SH-SY5Y (cell line): ENCODE results near the gene MMEL1.

ENCODE experiments used
- GATA2 ChIP-seq: IDR thresholded peaks from 2 replicates; pipeline ENCODE4 v1.6.1; 2011; ENCODE audit warnings: mild to moderate bottlenecking, low read depth, low read length
- GATA3 ChIP-seq: IDR thresholded peaks from 2 replicates; pipeline ENCODE4 v1.6.1; 2011; ENCODE audit warnings: low read depth, mild to moderate bottlenecking, low read length, moderate library complexity

Gene MMEL1

GRCh38 chr1:2561898-2562895 lies 70.6 kb downstream of the MMEL1 start:
- no peak for TF ChIP-seq GATA2
- no peak for TF ChIP-seq GATA3

GRCh38 chr1:2561446-2561845 lies 71.4 kb downstream of the MMEL1 start:
- TF ChIP-seq GATA3 (no peak), GATA2 (no peak)

GRCh38 chr1:2560299-2561073 lies 72.3 kb downstream of the MMEL1 start:
- TF ChIP-seq GATA3 (no peak), GATA2 (no peak)

DNA sequence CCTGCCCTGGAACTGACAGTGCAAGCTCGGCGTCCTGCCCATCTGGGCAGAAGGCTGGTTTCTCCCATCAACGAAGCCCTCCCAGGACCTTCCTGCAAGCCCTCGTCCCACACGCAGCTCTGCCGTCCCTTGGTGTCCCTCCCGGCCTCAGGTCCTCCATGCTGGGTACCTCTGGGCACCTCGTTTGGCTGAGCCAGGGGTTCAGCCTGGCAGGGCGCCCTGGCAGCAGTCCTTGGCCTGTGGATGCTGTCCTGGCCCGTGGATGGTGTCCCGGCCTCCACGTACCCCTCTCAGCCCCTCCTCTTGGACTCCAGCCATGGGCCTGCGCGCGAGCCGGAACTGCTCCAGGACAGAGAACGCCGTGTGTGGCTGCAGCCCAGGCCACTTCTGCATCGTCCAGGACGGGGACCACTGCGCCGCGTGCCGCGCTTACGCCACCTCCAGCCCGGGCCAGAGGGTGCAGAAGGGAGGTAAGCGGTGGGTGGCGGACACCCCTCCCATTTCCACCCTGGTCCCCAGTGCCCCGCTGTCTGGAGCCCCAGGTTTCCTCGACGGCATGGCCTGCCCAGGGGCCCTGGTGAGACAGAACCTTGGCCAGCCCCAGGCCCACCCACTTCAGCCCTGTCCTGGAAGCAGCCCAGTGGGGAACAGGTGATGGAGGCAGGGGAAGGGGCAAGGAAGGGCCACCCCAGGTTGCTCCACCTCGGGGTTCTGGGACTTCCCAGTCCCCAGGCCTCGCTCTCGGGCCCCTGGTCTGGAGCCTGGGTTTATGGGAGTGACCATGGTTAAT lies 73.1 kb downstream of the MMEL1 start:
- TF ChIP-seq GATA3 (no peak), GATA2 (no peak)

DNA sequence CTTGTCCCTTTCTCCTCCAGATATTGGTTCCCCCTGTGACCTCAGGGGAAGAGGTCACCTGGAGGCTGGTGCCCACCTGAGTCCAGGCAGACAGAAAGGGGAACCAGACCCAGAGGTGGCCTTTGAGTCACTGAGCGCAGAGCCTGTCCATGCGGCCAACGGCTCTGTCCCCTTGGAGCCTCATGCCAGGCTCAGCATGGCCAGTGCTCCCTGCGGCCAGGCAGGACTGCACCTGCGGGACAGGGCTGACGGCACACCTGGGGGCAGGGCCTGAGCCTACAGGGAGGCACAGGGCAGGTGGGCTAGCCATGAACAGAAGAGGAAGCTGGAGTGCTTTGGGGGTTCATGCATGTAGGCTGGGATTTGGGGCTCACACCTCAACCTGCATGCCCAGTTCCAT lies 74.0 kb downstream of the MMEL1 start:
- TF ChIP-seq GATA2 (no peak), GATA3 (no peak)

DNA sequence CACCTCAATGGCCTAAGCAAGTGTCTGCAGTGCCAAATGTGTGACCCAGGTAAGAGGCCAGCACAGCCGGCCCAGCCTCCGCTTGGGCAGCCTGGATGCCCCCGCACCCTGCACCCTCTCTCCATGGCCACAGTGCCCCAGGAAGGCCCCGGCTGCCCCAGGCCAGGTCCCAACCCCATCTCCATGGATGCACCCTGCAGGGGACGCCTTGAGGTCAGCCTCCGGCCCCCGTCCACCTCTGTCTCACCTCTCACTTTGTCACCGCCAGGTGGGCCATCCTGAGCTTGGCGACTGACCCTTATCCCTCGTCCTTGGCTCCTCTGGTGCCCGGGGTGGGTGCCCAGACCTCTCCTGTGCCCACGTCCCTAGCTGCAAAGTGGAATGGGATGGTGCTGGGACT lies 74.4 kb downstream of the MMEL1 start:
- TF ChIP-seq GATA3 (no peak), GATA2 (no peak)

DNA sequence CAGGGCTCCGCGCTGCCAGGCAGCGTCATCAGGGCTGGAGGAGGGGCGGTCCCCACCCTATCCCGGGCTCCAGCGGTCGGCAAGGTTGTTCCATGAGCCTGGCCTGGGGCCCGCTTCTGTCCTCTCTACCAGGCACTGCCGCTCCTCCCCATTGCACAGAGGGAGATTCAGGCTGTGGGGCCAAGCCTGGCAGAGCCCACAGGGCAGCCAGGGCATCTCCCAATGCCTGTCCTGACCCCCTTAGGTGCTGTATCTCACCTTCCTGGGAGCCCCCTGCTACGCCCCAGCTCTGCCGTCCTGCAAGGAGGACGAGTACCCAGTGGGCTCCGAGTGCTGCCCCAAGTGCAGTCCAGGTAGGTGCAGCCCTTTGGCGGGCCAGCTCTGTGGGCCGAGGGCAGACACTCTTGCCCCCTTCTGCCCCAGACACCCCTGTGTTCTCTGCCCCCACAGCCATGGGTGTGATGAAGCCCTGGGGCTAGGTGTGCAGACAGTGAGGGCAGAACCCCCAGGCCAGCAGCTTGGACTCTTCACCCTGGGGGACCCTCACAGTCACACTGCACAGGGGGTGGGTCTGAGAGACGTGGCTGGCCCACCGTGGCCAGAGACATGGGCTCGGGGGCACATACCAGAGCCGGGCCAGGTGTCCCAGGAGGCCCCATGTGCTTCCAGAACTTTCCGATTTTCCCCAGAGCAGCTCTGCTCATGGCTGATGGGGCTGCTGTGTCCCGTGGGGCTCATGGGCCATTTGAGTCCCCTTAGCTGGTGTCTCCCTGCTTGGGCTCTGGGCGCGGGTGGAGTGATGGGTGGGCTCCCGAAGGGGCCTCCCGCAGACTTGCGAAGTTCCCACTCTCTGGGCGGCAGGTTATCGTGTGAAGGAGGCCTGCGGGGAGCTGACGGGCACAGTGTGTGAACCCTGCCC lies 75.1 kb downstream of the MMEL1 start:
- TF ChIP-seq GATA3 (no peak), GATA2 (no peak)

GRCh38 chr1:2556678-2557481 lies 75.9 kb downstream of the MMEL1 start:
- no peak for TF ChIP-seq GATA2
- TF ChIP-seq GATA3: no peak

- TF ChIP-seq GATA2: no peak
Measured at GRCh38 chr1:2556277-2556677, 76.5 kb downstream of the MMEL1 start, which contains the start of gene TNFRSF14. TNFRSF14 (plus strand) TSS chr1:2556371; CDS start chr1:2556665, 294 bp downstream.

DNA sequence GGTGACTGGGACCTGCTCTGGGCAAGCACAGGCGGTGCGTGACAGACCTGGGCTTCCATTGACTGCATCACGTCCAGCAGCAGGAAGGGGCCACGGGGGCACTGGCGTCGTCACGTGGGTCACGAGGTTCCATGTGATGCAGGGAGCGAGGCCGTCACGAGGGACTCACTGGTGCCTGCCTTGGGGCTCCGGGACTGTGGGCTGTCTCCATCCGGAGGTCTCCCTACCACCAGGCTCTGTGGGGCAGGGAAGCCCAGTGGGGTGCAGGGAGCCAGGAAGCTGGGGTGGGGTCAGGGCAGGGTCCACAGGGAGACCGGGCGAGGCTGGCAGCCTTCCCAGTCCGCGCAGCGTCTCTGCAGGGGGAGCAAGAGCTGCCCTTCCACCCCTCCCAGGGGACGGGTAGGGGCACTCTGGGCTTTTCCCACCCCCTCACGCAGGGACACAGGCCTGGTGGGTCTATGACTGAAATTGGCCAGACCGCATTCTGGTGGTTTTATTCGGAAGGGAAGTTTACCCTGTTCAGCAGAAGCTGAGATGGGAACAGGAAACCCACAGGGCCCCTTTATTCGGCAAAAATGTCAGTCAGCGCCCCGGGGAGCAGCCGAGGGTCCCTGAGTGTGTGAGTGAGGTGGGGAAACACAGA lies 77.1 kb downstream of the MMEL1 start:
- no peak for TF ChIP-seq GATA3
- no peak for TF ChIP-seq GATA2

DNA sequence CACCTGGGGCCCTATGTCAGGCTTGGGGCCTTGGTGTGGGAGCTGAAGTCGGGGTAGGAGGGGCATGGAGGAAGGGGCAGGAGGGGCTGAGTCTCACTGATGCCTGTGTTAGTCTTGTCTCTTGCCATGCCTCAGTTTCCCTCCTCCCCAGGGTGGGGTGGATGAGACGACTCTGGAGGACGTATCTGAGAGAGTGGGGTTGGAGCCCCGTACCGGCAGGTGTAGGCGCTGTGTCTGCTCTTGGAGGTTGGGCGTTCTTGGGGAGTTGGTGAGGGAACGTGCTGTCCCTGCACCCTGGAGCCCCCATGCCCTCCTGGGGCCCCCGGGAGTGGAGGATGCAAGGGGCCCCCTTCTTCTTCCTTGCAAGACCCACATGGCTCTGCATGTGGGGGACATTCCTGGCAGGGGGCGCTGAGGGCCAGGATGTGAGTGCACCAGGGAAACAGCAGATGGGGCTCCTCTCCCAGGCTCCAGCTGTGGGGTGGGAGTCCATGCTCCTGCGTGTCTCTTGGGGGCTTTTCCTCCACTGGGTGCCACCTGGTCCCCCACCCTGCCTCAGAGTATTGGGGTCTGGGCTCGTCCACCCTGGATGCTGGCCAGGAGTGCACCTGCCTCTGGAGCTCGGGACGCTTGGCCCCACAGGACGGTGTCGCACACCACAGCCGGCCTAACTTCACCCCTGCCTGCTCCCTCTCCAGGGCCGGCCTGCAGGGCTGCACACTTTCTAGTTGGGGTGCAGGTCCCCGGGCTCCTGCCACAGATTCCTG lies 78.0 kb downstream of the MMEL1 start:
- no peak for TF ChIP-seq GATA2
